ENCODE results near the gene HIVEP2.

DNA sequence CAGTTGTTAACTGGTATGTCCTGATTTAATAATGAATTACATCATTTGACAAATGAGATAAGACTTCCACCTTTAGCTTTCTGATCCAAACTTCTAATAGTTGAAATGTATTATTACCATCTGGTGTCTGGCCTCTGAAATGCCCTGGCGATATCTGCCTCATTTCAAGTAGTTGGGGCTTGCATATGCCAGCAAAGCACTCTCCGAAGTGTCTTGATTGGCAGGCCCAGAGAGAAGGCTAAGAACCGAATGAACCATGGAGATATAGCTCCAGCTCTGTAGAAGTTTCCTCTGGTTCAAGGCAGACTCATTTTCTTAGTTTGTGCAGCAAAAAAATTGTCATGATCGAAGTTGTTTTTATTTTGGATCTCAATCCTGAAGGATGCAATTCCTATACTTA is 13.4 kb upstream of the HIVEP2 start:
- TF ChIP-seq CTCF (IDR thresholded peaks at IDR 0.05) (no peak), POLR2AphosphoS5 (IDR thresholded peaks at IDR 0.05) (no peak), EP300 (IDR thresholded peaks at IDR 0.05) (no peak), POLR2A (IDR thresholded peaks at IDR 0.05) (no peak)

Data from stomach (tissue), 4 donors.